HL-60/S4 (cell line): ENCODE data around the gene PHOSPHO1.
"Not testable (repeated sequence)": the region's sequence is repeated elsewhere in the genome, so short reads cannot be mapped to it uniquely, and the experiment has no call there.

Experiments
- in situ Hi-C: fragments of 300-500 bp; cut with MboI; formaldehyde crosslinking; loops from 2 replicates; pipeline ENCODE4 v1.14.3; 2022; ENCODE audit warnings: low sequenced_read_pairs

Gene PHOSPHO1

DNA sequence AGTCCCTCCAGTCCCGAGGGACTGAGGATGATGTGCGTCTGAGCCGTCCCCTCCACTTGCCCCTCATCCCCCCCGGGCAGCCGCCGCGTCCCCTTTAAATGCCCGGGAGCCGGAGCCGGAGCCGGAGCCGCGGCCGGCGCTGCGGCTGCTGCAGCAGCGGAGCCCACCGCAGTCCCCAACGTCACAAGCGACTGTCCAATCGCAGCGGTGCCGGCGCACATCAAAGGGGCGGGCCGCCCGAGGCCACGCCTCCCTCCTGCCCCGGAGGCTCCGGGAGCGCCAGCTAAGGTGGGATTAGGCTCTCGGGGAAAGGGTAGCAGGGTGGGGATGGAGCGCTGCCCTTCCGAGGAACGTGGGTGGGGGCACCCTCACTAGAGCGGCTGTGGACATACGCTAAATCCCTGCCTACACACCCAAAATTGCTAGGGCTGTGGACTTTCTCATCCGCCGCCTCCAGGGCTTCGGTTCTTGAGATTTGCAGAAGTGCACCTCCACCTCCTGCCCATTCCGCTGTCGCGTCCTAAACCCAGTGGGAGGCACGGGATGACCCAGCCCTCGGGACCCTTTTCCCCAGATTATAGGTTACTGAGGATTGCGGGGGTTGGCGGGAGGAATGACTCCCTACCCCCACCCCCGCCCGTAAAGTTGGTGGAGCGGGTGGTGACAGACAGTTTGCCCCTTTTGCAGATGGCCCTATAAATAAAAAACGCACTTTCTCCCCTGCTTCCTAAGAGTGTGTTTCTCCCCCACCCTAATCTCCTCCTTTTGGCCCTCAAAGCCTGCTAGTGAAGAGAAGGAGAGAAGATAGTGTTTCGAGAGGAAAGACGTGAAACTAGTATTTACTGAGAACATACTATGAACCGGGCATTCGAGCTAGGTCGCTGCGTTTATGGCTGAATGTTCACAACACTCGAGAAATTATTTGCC, at the start of gene PHOSPHO1:
PHOSPHO1 (minus strand) TSS at position 152 of the 927 bp plus-strand sequence. CDS start 4,096 bp downstream, outside the sequence.
- in situ Hi-C loops: no loop called here

DNA sequence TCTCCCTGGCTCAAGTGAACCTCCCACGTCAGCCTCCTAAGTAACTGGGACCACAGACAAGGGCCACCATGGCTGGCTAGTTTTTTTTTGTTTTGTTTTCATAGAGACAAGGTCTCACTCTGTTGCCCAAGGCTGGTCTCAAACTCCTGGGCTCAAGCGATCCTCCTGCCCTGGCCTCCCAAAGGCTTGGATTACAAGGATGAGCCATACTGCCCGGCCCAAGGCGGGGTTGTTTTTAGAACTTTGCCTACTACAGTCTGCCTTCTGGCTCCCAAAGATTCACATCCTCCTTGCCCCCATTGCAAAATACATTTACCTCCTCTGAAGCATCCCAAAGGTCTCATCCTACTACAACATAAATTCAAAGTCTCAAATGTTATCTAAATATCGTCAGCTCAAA, 49.5 kb upstream of the PHOSPHO1 start:
- in situ Hi-C loops: loop anchor here (10.0 kb wide), 1 partner anchor 105 kb away; no protein-coding TSS in a partner anchor

- in situ Hi-C loops: loop anchor here (10.0 kb wide), 1 partner anchor 105 kb away; no protein-coding TSS in a partner anchor
Measured at GRCh38 chr17:49279263-49280015, 48.9 kb upstream of the PHOSPHO1 start.

DNA sequence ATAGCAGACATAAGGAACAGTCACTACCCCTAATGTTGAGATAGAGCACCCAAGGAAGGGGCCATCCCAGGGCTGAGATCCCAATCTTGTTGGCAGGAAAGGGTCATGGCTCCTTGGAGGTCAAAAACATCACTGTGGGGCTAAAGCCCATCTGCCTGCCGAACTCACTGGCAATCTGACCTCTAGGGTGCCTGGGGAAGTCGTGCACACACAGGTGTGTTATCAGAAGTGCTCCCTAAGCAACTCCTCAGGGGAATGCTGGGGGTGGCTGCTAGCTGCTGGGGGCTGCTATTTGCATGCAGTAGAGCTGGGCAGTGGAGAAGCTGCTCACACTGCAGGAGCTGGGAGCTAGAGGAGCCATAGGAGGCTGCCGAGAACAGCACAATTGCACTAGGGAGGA, 47.5 kb upstream of the PHOSPHO1 start:
- in situ Hi-C loops: no loop called here

GRCh38 chr17:49277638-49278037, 47.1 kb upstream of the PHOSPHO1 start:
- in situ Hi-C loops: no loop called here

DNA sequence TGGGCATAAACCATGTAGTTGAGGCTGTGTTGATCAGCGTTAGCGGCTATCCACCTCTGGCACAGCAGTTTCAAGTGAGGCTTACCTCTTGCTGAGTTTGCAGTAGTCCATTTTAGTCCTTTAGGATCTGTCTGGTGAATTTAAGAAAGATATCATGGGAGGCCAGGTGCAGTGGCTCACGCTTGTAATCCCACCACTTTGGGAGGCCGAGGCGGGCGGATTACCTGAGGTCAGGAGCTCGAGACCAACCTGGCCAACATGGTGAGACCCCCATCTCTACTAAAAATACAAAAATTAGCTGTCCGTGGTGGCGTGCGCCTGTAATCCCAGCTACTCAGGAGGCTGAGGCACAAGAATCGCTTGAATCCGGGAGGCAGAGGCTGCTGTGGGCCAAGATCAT, 45.4 kb upstream of the PHOSPHO1 start:
- in situ Hi-C loops: not testable (repeated sequence)

DNA sequence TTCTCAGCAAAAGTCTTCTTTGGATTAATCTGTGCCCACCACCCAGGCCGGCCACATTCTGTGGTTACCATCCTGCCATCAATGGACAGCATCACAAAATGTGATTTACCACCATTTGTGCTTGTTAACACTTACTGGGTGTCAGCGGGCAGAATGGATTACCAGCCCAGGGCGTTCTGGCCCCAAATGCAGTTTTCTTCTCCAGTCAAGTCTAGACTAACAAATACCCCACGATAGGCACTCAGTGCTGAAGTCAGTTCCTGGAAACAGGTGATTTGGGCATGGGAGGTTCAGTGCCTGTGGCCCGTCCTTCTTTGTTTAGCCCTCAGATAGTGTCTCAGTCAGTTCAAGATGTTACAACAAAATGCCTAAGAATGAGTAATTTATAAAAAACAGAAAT, 38.8 kb upstream of the PHOSPHO1 start:
- in situ Hi-C loops: no loop called here

- in situ Hi-C loops: no loop called here
Measured at GRCh38 chr17:49267912-49268311, 37.3 kb upstream of the PHOSPHO1 start.

- in situ Hi-C loops: no loop called here
Measured at GRCh38 chr17:49266233-49266632, 35.6 kb upstream of the PHOSPHO1 start.

GRCh38 chr17:49261540-49261939, 31.0 kb upstream of the PHOSPHO1 start:
- in situ Hi-C loops: not testable (repeated sequence)

DNA sequence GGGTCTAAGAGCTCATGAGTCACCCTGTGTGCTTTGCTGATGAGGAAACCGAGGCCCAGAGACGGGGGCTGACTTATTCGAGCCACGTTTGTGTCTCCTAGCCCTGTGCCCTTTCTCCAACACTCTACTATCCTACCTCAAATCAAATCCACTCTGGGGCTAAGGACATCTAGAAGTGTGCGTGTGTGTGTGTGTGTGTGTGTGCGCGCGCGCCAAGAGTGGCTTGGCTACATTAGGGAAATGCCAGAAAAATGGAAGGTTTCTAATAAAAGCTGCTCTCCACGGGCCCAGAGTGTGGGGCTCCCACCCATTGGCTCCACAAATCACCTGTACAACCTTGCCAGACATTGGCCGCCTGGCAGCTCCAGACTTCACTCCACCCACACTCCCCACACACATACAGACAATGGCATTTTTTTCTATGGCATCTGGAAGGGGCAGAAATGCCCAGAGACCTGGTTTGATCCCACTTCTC, 30.3 kb upstream of the PHOSPHO1 start:
- in situ Hi-C loops: no loop called here

GRCh38 chr17:49260011-49260816, 29.6 kb upstream of the PHOSPHO1 start:
- in situ Hi-C loops: no loop called here

GRCh38 chr17:49259663-49260010, 29.1 kb upstream of the PHOSPHO1 start:
- in situ Hi-C loops: no loop called here

- in situ Hi-C loops: no loop called here
Measured at GRCh38 chr17:49258394-49258793, 27.8 kb upstream of the PHOSPHO1 start.

DNA sequence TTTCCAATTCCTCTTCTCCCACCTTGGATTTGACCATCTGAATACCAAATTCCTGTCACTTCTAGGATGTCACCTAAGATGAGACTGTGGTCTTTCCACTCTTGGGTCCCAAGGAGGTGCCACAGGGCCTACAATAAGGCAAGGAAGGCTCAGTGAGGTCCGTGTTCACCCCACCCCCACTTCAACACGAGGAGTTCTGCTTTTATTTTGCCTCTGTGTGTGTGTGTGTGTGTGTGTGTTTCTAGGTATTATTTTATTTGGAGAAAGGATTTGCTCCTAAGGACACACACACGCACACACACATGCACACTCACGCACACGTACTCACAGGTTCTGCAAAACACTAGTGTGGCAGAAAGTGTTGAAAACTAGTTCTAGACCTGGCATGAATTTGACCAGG, 24.5 kb upstream of the PHOSPHO1 start:
- in situ Hi-C loops: no loop called here

DNA sequence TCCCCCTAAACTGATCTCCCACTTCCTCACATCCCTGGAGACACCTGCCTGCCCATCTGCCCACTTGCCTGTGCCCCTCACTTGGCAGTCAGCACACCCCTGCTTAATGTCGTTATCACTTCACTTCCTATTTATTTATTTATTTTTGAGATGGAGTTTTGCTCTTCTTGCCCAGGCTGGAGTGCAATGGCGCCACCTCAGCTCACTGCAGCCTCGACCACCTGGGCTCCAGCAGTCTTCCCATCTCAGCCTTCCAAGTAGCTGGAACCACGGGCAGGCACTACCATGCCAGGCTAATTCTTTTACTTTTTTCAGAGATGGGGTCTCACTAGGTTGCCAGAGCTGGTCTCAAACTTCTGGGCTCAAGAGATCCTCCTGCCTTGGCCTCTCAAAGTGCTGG, 23.5 kb upstream of the PHOSPHO1 start:
- in situ Hi-C loops: no loop called here

GRCh38 chr17:49252148-49252695, 21.6 kb upstream of the PHOSPHO1 start:
- in situ Hi-C loops: no loop called here

GRCh38 chr17:49249890-49250522, 19.4 kb upstream of the PHOSPHO1 start:
- in situ Hi-C loops: no loop called here

GRCh38 chr17:49249292-49249794, 18.8 kb upstream of the PHOSPHO1 start:
- in situ Hi-C loops: no loop called here

DNA sequence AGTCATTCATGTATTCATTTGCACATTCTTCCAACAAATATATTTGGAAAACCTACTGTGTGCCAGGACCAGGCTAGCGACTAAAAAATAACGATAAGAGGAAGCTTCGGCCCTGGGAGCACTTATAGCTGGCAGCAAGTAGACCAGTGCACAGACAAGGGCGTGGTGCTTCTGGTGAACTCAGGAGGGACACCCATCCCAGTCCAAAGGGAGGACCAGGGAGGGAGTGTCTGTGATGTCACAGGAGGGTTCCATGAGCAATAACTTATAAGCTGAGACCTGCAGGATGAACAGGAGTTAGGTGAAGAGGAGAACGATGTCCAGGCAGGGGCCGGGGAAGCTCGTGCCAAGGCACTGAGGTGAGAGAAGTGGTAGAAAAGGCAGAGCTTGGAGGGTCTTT, 17.4 kb upstream of the PHOSPHO1 start:
- in situ Hi-C loops: no loop called here
